A673 (cell line): ENCODE results near the gene SENP7. TPM values are rescaled to one million over a fixed set of nuclear protein-coding genes. Genes with fewer than 3 reads are reported as not detected.
"Not testable (repeated sequence)": the region's sequence is repeated elsewhere in the genome, so short reads cannot be mapped to it uniquely, and the experiment has no call there.

Experiments used
- BruUV-seq: library from RNA; stranded (reverse); fragments of 400-500 nt; replicated peaks from 2 replicates; lab custom pipeline; 2021; lab: Mats Ljungman, UMichigan
- CTCF ChIA-PET: fragments of 300-600 bp; sonication (Branson Sonifier 250); formaldehyde crosslinking; loops from one replicate; lab custom pipeline; 2022; ENCODE audit warnings: antibody characterized with exemption; lab: Charles Lee
- POLR2A ChIA-PET: fragments of 300-600 bp; sonication (Branson Sonifier 250); formaldehyde crosslinking; loops from one replicate; lab custom pipeline; 2022; ENCODE audit warnings: antibody characterized with exemption; ENCODE audit not compliant: low non-redundant PET; lab: Charles Lee
- DNase-seq: peaks from one replicate; pipeline ENCODE4 v3.0.0-alpha.2; 2015; ENCODE audit warnings: low spot score
- H3K27ac ChIP-seq: fragments of 200-600 bp; sonication (generic); 2 replicates; pipeline ENCODE4 v1.5.1; 2016; ENCODE audit warnings: mixed run types, low read depth, mild to moderate bottlenecking, mixed read lengths, antibody characterized with exemption, low read length; ENCODE audit not compliant: poor library complexity, severe bottlenecking
- H3K27me3 ChIP-seq: fragments of 200-600 bp; sonication (generic); replicated peaks from 2 replicates; pipeline ENCODE4 v1.6.1; 2017; ENCODE audit warnings: mixed run types, low read depth, mild to moderate bottlenecking, mixed read lengths, antibody characterized with exemption, low read length; ENCODE audit not compliant: insufficient read depth, poor library complexity
- H3K36me3 ChIP-seq: fragments of 200-600 bp; sonication (generic); 2 replicates; pipeline ENCODE4 v1.6.1; 2016; ENCODE audit warnings: mixed run types, mild to moderate bottlenecking, mixed read lengths, antibody characterized with exemption, low read length; ENCODE audit not compliant: insufficient read depth, poor library complexity, severe bottlenecking
- H3K4me1 ChIP-seq: fragments of 200-600 bp; sonication (generic); 2 replicates; pipeline ENCODE4 v1.6.1; 2017; ENCODE audit warnings: mixed run types, mild to moderate bottlenecking, mixed read lengths, antibody characterized with exemption, low read length; ENCODE audit not compliant: insufficient read depth, poor library complexity, severe bottlenecking
- H3K4me3 ChIP-seq: fragments of 200-600 bp; sonication (generic); 2 replicates; pipeline ENCODE4 v1.5.1; 2016; ENCODE audit warnings: low read depth, mixed run types, mild to moderate bottlenecking, mixed read lengths, low read length; ENCODE audit not compliant: poor library complexity, severe bottlenecking
- H3K9me3 ChIP-seq: fragments of 200-600 bp; sonication (generic); 2 replicates; pipeline ENCODE4 v1.6.1; 2016; ENCODE audit warnings: mixed run types, low read depth, mild to moderate bottlenecking, mixed read lengths, antibody characterized with exemption, low read length; ENCODE audit not compliant: poor library complexity, severe bottlenecking
- CTCF ChIP-seq: fragments of 300-800, 200-600 bp; sonication (generic); conservative IDR thresholded peaks from 2 replicates; pipeline ENCODE4 v1.5.1; 2017; ENCODE audit warnings: low read depth, mild to moderate bottlenecking, antibody characterized with exemption, low read length, moderate library complexity, mixed read lengths
- EZH2 ChIP-seq: fragments of 200-600 bp; sonication (generic); IDR thresholded peaks from 2 replicates; pipeline ENCODE4 v1.6.1; 2017; ENCODE audit warnings: borderline replicate concordance, low read depth, mild to moderate bottlenecking, mixed read lengths, antibody characterized with exemption, low read length; ENCODE audit not compliant: poor library complexity, severe bottlenecking
- intact Hi-C: fragments of 100-400 bp; cut with micrococcal nuclease; formaldehyde crosslinking; loops from one replicate; pipeline ENCODE4 v1.10.0; 2022; ENCODE audit not compliant: unreplicated experiment
- total RNA-seq: library from RNA; stranded (reverse); gene quantifications from 2 replicates; pipeline ENCODE4 v1.2.3, GENCODE V29; 2021

Gene SENP7
- total RNA-seq, 1 experiment from 2014 or later: 10.2 TPM

- H3K9me3 ChIP-seq: no peaks in the 10 kb centered on the region
- POLR2A ChIA-PET: no interaction called here
- CTCF ChIA-PET: no interaction called here
These were observed 54.6 kb downstream of the SENP7 start for GRCh38 chr3:101458387-101458786.

GRCh38 chr3:101454629-101455028 is 58.4 kb downstream of the SENP7 start:
- intact Hi-C loops: no loop called here
- H3K4me1 ChIP-seq: no peaks in the 10 kb centered on the region
- CTCF ChIA-PET: no interaction called here
- DNase-seq: no peak
- POLR2A ChIA-PET: no interaction called here
- no TSS peak for BruUV-seq
- H3K4me3 ChIP-seq: no peak overlapping the region
- H3K36me3 ChIP-seq: no peaks in the 10 kb centered on the region
- H3K9me3 ChIP-seq: no peaks in the 10 kb centered on the region
- no peak for TF ChIP-seq CTCF
- TF ChIP-seq EZH2: no peak
- H3K27ac ChIP-seq: no peak overlapping the region
- no peaks in the 10 kb centered on the region for H3K27me3 ChIP-seq

More at GRCh38 chr3:101458387-101458786, 54.6 kb downstream of the SENP7 start:
- BruUV-seq: no TSS peak
- Histone ChIP-seq H3K27ac (no peak overlapping the region), H3K36me3 (no peaks in the 10 kb centered on the region), H3K4me3 (no peak overlapping the region), H3K4me1 (no peaks in the 10 kb centered on the region), H3K27me3 (no peaks in the 10 kb centered on the region)
- no peak for DNase-seq
- no peak for TF ChIP-seq CTCF
- TF ChIP-seq EZH2: no peak
- intact Hi-C loops: no loop called here

- CTCF ChIA-PET: no interaction called here
- POLR2A ChIA-PET: no interaction called here
- BruUV-seq: no TSS peak
These were observed 59.1 kb downstream of the SENP7 start for GRCh38 chr3:101453961-101454360.

GRCh38 chr3:101438641-101439040 is 74.4 kb downstream of the SENP7 start:
- intact Hi-C loops, POLR2A ChIA-PET, H3K4me3 ChIP-seq, H3K36me3 ChIP-seq, DNase-seq, H3K4me1 ChIP-seq, H3K27me3 ChIP-seq, CTCF ChIA-PET, H3K27ac ChIP-seq, BruUV-seq: not testable (repeated sequence)
- H3K9me3 ChIP-seq: peaks cover 12% of the 10 kb centered on the region

More at GRCh38 chr3:101453961-101454360, 59.1 kb downstream of the SENP7 start:
- Histone ChIP-seq H3K4me3 (no peak overlapping the region), H3K36me3 (no peaks in the 10 kb centered on the region), H3K4me1 (no peaks in the 10 kb centered on the region), H3K9me3 (no peaks in the 10 kb centered on the region), H3K27me3 (no peaks in the 10 kb centered on the region), H3K27ac (no peak overlapping the region)
- TF ChIP-seq EZH2 (no peak), CTCF (no peak)
- no peak for DNase-seq
- intact Hi-C loops: no loop called here
